HG03460 (cell line): ENCODE data around the gene OSBPL8.
A peak's percentile ranks its signal among the peaks of the same experiment; 100 is the strongest.

Experiments
- ATAC-seq: cut with Tn5 transposase; IDR thresholded peaks from one replicate; pipeline ENCODE4 v1.9.1; 2021; ENCODE audit not compliant: unreplicated experiment

OSBPL8 gene, protein sequence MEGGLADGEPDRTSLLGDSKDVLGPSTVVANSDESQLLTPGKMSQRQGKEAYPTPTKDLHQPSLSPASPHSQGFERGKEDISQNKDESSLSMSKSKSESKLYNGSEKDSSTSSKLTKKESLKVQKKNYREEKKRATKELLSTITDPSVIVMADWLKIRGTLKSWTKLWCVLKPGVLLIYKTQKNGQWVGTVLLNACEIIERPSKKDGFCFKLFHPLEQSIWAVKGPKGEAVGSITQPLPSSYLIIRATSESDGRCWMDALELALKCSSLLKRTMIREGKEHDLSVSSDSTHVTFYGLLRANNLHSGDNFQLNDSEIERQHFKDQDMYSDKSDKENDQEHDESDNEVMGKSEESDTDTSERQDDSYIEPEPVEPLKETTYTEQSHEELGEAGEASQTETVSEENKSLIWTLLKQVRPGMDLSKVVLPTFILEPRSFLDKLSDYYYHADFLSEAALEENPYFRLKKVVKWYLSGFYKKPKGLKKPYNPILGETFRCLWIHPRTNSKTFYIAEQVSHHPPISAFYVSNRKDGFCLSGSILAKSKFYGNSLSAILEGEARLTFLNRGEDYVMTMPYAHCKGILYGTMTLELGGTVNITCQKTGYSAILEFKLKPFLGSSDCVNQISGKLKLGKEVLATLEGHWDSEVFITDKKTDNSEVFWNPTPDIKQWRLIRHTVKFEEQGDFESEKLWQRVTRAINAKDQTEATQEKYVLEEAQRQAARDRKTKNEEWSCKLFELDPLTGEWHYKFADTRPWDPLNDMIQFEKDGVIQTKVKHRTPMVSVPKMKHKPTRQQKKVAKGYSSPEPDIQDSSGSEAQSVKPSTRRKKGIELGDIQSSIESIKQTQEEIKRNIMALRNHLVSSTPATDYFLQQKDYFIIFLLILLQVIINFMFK

DNA sequence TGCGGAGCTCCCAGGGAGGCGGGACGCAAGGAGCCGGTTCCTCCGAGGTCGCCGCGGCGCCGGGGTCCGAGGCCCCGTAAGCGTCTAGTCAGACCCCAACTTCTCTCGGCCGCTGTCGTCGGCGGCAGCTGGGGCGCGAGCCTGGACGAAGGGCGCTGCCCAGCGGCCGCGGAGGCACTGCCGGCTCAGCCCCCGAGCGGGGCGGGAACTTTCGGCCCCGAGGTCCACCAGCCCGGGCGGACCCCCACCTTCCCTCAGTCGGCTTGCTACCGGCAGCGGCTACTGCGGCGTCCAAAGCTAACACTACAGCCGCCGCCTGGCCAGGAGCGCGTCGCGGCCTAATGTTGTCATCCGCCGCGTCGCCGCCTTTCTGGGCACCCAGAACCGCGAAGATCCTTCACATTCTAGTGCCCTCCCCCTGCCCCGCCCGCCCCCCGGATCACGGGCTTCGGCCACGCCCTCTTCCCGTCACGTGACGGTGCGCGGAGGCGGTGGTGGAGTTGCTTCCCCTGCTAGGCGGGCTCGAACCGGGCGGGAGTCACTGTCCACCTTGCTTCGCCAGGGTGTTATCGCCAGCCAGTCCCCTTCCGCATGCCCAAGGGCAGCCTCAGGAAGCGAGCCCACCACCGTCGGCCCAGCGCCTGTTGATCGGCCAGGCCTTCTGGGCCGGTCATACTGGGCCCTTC, at the start of gene OSBPL8:
Gene OSBPL8, minus strand, starts transcription at position 372 of the 686 bp plus-strand sequence. CDS start 72,220 bp downstream, outside the sequence.
- peak; percentile 79 for ATAC-seq

DNA sequence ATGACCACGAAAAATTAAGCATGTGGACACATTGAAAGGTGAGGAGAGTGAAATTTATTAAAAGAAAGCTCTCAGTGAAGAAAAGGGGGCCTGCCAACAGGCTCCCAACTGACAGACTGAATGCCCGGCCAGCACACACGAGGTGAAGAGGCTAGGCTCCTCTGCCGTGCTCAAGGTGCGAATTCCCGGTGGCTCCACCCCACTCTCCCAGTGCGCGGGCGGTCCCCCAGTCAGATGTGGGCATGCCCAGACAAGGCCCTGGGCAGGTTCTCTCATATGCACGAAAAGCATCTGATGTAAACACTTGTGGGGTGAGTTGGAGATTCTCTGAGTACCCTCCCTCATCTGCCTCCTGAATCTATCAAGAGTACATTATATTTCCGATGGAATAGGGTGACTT, 48.5 kb upstream of the OSBPL8 start:
- no peak for ATAC-seq

DNA sequence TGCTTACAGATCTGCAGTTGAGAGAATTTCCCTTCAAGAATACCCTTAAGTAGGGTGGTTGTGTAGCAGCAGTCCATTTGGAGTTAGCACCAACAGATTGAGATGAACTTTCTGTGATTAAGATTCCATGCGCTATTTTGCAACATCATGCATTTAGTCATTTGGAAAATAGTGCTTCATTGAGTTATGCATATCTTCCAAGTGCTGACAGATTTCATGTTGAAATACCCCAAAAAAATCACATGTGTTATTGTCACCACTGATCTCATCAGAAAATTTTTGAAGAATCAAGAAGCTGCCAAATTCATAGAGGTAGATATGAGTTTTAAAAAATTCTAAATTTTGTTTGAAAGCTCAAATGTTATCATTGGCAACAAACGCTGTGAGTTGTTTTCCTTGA, 35.5 kb upstream of the OSBPL8 start:
- no peak for ATAC-seq

- no peak for ATAC-seq
Measured at GRCh38 chr12:76591476-76591875, 31.9 kb upstream of the OSBPL8 start.

- ATAC-seq, result no peak
Measured at GRCh38 chr12:76590131-76590530, 30.6 kb upstream of the OSBPL8 start.

- ATAC-seq, result no peak
Measured at GRCh38 chr12:76588881-76589565, 29.5 kb upstream of the OSBPL8 start.

DNA sequence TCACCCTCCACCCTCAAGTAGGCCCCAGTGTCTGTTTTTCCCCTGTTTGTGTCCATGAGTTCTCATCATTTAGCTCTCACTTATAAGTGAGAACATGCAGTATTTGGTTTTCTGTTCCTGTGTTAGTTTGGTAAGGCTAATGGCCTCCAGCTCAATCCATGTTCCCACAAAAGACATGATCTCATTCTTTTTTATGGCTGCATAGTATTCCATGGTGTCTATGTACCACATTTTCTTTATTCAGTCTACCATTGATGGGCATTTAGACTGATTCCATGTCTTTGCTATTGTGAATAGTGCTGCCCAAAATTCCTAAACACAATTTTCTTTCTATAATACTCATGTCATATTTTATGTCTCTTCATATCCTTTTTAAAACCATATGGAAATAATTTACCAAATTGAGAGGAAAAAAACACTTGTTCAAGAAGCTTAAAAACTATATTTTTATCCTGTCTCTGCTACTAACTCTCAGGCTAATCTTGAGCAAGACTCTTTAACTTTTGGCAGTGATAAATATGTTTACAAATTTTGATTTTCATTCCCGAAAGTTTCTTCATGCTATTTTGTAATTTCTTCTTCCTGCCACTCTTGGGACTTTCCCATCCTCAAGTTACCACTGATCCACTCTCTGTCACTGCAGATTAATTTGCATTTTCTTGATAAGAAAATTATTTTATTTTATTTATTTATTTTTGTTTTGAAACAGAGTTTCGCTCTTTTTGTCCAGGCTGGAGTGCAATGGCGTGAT, 28.0 kb upstream of the OSBPL8 start:
- ATAC-seq, result no peak

GRCh38 chr12:76586764-76587395, 27.3 kb upstream of the OSBPL8 start:
- ATAC-seq, result no peak

- no peak for ATAC-seq
Measured at GRCh38 chr12:76583301-76583700, 23.7 kb upstream of the OSBPL8 start.

DNA sequence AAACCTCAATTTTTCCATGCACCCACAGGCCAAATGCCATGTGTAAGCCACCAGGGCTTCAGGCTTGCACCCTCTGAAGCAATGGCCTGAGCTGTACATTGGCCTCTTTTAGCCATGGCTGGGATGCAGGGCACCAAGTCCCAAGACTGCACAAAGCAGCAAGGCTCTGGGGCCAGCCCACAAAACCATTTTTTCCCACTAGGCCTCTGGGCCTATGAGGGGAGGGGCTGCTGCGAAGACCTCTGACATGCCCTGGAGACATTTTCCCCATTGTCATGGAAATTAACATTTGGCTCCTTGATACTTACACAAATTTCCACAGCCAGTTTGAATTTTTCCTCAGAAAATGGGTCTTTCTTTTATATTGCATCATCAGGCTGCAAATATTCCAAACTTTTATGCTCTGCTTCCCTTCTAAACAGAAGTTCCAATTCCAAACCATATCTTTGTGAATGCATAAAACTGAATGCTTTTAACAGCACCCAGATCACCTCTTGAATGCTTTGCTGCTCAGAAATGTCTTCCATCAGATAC, 14.3 kb upstream of the OSBPL8 start:
- no peak for ATAC-seq

- no peak for ATAC-seq
Measured at GRCh38 chr12:76571256-76571655, 11.7 kb upstream of the OSBPL8 start.

GRCh38 chr12:76569685-76570604, 10.4 kb upstream of the OSBPL8 start:
- ATAC-seq, result peak; percentile 59

DNA sequence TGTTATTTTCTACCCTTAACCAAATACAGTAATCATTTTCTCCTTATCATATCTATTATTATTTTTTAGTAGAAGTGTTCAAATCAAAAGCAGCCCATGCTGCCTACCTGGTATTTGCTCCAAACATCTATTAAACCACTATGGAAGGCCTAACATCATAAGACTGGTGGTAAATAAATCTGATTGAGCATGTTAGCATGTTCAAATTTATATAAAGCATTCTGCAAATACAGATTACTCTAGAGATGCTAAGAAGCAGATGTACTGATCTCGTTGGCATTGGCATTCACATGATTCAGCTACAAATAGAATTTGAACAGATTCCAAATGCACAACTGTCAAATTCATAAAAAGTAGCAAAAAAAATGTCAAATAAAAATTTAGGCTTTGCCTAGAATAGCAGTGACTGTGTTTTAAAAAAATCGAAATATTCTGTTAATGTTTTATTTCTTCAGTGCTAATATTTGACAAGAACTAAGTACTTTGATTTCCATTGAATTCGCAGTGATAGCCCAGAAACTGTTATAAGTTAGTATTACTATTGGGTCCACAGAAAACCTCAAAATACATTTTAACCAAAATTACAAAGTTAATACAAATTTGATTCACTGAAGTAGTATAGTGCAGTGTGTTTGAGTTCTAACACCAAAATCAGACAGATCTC, 9.4 kb upstream of the OSBPL8 start:
- ATAC-seq, result no peak

DNA sequence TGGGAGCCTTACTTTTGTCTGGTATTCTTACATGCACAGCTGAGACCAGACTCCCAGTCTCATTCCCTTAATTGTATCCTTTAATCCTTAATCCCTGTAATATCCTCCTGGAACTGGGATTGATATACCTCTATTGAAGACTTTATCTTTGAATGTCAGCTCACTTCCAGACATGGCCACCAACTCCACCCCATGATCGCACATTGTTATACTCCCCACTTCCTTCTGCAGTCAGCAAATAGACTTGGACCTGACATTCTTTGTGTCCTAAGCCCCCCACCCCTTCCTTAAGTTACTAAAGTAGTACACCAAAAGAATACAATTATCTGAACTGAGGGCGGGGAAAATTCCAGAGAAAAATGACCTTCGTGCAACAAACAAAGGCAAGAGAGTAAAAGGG, 8.6 kb upstream of the OSBPL8 start:
- no peak for ATAC-seq

DNA sequence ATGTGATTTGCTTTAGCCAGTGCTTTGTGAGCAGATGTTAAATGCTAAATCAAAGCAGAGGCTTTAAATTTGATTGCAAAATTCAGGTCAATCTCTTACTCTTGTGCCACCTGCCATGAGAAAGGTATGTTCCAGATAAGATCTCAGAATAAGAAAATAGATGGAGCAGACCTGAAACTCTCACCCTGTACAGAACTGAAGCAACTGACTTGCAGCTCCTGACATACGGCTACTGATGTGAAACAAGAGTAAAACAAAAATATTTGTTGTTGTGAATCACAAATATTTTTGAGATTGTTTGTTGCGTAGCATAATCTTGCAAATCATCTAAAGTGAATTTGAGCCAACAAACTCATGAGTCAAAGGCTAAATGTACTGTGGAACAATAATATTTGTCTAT, 3.5 kb upstream of the OSBPL8 start:
- no peak for ATAC-seq

- ATAC-seq, result no peak
Measured at GRCh38 chr12:76562130-76562529, 2.6 kb upstream of the OSBPL8 start.

GRCh38 chr12:76560086-76560491, 518 bp upstream of the OSBPL8 start:
- peak; percentile 38 for ATAC-seq
